Stimulated activated naive CD8-positive, alpha-beta T cell treated with anti-CD3 and anti-CD28 coated beads, Interleukin-15, Interleukin-2, amounts not matched to agents 100 ng/mL and 50 ng/mL, for 24 hours (primary cell): ENCODE data around the gene LRWD1.
"Not testable (repeated sequence)": the region's sequence is repeated elsewhere in the genome, so short reads cannot be mapped to it uniquely, and the experiment has no call there.

Experiments used
- H3K27ac Mint-ChIP-seq: one replicate; pipeline ENCODE4 v1.8.0; 2021; ENCODE audit warnings: mild to moderate bottlenecking, mixed read lengths
- H3K27me3 Mint-ChIP-seq: one replicate; pipeline ENCODE4 v1.8.0; 2021; ENCODE audit warnings: mixed read lengths
- H3K36me3 Mint-ChIP-seq: one replicate; pipeline ENCODE4 v1.8.0; 2021; ENCODE audit warnings: low read depth, mixed read lengths
- H3K4me1 Mint-ChIP-seq: one replicate; pipeline ENCODE4 v1.8.0; 2021; ENCODE audit warnings: low read depth, mixed read lengths
- H3K4me3 Mint-ChIP-seq: one replicate; pipeline ENCODE4 v1.8.0; 2021; ENCODE audit warnings: mild to moderate bottlenecking, mixed read lengths
- H3K9me3 Mint-ChIP-seq: one replicate; pipeline ENCODE4 v1.8.0; 2021; ENCODE audit warnings: mixed read lengths

Gene LRWD1

DNA sequence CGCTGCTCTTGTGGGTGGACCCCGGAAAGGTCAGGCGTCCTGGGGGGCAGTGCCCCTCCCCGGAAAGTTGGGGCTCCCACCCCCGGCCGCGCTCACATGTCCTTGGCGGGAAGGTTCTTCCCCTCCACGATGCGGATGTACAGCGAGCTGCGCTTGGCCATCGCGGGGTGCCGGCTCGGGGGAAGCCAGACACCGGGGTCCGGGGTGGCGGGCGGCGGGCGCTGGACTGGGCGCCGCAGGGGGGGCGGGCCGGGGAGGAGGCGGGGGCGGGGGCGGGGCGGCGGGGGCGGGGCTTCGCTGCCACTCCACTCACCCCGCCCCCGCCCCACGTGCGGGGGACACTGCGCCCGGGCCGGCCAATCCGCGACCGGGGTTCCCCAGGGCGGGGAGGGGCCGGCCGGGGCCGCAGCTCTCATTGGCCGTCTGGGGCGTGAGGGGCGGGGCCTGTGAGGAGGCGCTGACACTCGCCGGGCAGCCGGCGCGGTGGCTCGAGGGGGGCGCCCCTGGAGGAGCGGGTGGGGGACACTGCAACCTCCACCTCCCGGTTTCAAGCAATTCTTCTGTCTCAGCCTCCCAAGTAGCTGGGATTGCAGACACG is 52.9 kb downstream of the LRWD1 start, which contains the start of gene RASA4B:
Gene RASA4B, minus strand, starts transcription at position 228 of the 598 bp plus-strand sequence. Its CDS starts 67 bp downstream, at position 161.
- not testable (repeated sequence) for H3K27ac Mint-ChIP-seq, H3K4me1 Mint-ChIP-seq, H3K9me3 Mint-ChIP-seq, H3K27me3 Mint-ChIP-seq, H3K4me3 Mint-ChIP-seq, H3K36me3 Mint-ChIP-seq

DNA sequence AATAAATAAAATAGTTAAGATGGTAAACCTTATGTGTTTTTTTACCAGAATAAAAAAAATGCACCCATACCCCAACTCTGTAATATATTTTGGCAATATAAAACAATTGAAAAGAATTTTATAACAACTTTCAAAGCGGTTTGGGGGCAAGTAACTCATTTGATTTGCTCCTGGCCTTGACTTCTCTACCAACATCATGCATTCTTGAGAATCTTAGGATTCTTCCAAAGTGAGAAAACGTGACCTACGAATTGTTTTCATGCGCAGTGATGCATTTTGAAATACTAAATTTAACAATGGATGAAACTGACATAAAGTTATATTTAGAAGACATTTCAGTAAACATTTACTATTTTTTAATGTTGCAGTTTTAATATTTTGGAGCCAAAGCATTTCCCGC is 56.0 kb downstream of the LRWD1 start:
- H3K27me3 Mint-ChIP-seq, H3K4me3 Mint-ChIP-seq, H3K4me1 Mint-ChIP-seq, H3K27ac Mint-ChIP-seq, H3K36me3 Mint-ChIP-seq, H3K9me3 Mint-ChIP-seq: not testable (repeated sequence)
